ENCODE results near the gene DNAJC5G. TPM values are rescaled to one million over a fixed set of nuclear protein-coding genes. Genes with fewer than 3 reads are reported as not detected.
"Not testable (repeated sequence)": the region's sequence is repeated elsewhere in the genome, so short reads cannot be mapped to it uniquely, and the experiment has no call there.

The DNAJC5G gene
- total and polyA plus RNA-seq, 7 donors, result 0.71 to 1.7 TPM; not detected in 5

- H3K27ac ChIP-seq, result no peak overlapping the region
- DNase-seq, result no peak
- intact Hi-C loops (cut with DNase I), result no loop called here
- WGBS, 2 donors, result 93 to 94% methylated on average over 8 of the region's 8 CpGs
- no peak overlapping the region for H3K4me3 ChIP-seq
- TF ChIP-seq CTCF (IDR thresholded peaks at IDR 0.05), result no peak
- TF ChIP-seq EP300 (IDR thresholded peaks at IDR 0.05), result no peak
- TF ChIP-seq POLR2A (IDR thresholded peaks at IDR 0.05), result no peak
- no peak for TF ChIP-seq POLR2AphosphoS5 (IDR thresholded peaks at IDR 0.05)
- H3K36me3 ChIP-seq, result peaks cover 4 to 25% (median 12%) of the 10 kb centered on the region in 4 donors
- H3K9me3 ChIP-seq, result no peaks in the 10 kb centered on the region
- H3K27me3 ChIP-seq, result peaks cover 0 to 6% (median 0%) of the 10 kb centered on the region in 3 donors
- H3K4me1 ChIP-seq, result no peaks in the 10 kb centered on the region
Measured at GRCh38 chr2:27313882-27314645, 38.8 kb downstream of the DNAJC5G start.

- no peaks in the 10 kb centered on the region for H3K9me3 ChIP-seq
- 93% methylated on average over 9 of the region's 9 CpGs for WGBS, 2 donors
- intact Hi-C loops (cut with DNase I), result no loop called here
- peaks cover 4 to 20% (median 10%) of the 10 kb centered on the region in 4 donors for H3K36me3 ChIP-seq
- no peaks in the 10 kb centered on the region for H3K27me3 ChIP-seq
- H3K4me1 ChIP-seq, result no peaks in the 10 kb centered on the region
- no peak overlapping the region for H3K27ac ChIP-seq
- no peak for TF ChIP-seq POLR2A (IDR thresholded peaks at IDR 0.05)
- no peak for TF ChIP-seq CTCF (IDR thresholded peaks at IDR 0.05)
- TF ChIP-seq POLR2AphosphoS5 (IDR thresholded peaks at IDR 0.05), result no peak
- no peak for TF ChIP-seq EP300 (IDR thresholded peaks at IDR 0.05)
- no peak for DNase-seq
- no peak overlapping the region for H3K4me3 ChIP-seq
Measured at GRCh38 chr2:27314709-27315108, 39.5 kb downstream of the DNAJC5G start.

GRCh38 chr2:27315122-27315521, 39.9 kb downstream of the DNAJC5G start:
- Histone ChIP-seq H3K36me3 (peaks cover 4 to 16% (median 8%) of the 10 kb centered on the region in 4 donors), H3K4me1 (no peaks in the 10 kb centered on the region), H3K4me3 (no peak overlapping the region), H3K9me3 (no peaks in the 10 kb centered on the region), H3K27me3 (no peaks in the 10 kb centered on the region), H3K27ac (no peak overlapping the region)
- no peak for DNase-seq
- 87 to 89% methylated on average over 8 of the region's 8 CpGs for WGBS, 2 donors
- TF ChIP-seq CTCF (IDR thresholded peaks at IDR 0.05), result no peak
- TF ChIP-seq POLR2AphosphoS5 (IDR thresholded peaks at IDR 0.05), result no peak
- no peak for TF ChIP-seq EP300 (IDR thresholded peaks at IDR 0.05)
- TF ChIP-seq POLR2A (IDR thresholded peaks at IDR 0.05), result no peak
- intact Hi-C loops (cut with DNase I), result no loop called here

GRCh38 chr2:27316655-27317412, 41.6 kb downstream of the DNAJC5G start:
- 74 to 82% methylated on average over 12 of the region's 12 CpGs for WGBS, 2 donors
- Histone ChIP-seq H3K36me3 (peaks cover under 1 to 11% (median 4%) of the 10 kb centered on the region in 4 donors), H3K4me1 (peaks cover 0 to 14% (median 6%) of the 10 kb centered on the region in 4 donors), H3K27ac (no peak overlapping the region), H3K27me3 (no peaks in the 10 kb centered on the region), H3K9me3 (no peaks in the 10 kb centered on the region), H3K4me3 (no peak overlapping the region)
- intact Hi-C loops (cut with DNase I), result no loop called here
- DNase-seq, result no peak
- TF ChIP-seq POLR2A (IDR thresholded peaks at IDR 0.05) (no peak), POLR2AphosphoS5 (IDR thresholded peaks at IDR 0.05) (no peak), EP300 (IDR thresholded peaks at IDR 0.05) (no peak), CTCF (IDR thresholded peaks at IDR 0.05) (no peak)

- DNase-seq; H3K27ac ChIP-seq; H3K36me3 ChIP-seq; H3K9me3 ChIP-seq; intact Hi-C loops (cut with DNase I); H3K4me3 ChIP-seq; H3K27me3 ChIP-seq: not testable (repeated sequence)
- peaks cover 0 to 30% (median 20%) of the 10 kb centered on the region in 4 donors for H3K4me1 ChIP-seq
- 96% methylated on average over 15 of the region's 15 CpGs for WGBS, 2 donors
Measured at GRCh38 chr2:27319839-27320238, 44.6 kb downstream of the DNAJC5G start.
